ENCODE data around the gene ACO1. TPM values are rescaled to one million over a fixed set of nuclear protein-coding genes. Genes with fewer than 3 reads are reported as not detected.

The ACO1 gene
- total RNA-seq, 1 experiment from 2014 or later, result 36.2 TPM

DNA sequence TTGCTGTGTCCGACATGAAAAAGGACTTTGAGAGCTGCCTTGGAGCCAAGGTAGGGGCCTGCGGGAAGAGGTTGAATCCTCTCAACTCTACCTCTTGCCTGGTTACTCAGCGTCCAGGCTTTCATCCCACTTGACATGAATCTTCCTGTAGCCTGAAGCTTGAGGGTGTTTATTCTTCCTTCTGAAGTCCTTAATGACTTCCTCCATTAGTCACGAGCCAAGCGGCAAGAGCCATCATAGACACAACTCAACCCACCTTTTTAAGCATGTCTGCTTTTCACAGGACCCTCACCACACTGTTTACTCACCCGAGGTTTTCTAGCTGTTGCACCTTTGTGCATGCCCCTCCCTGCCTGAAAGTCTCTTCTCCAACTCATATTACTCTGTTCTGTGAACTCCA is 40.2 kb downstream of the ACO1 start:
- intact Hi-C loops (cut with micrococcal nuclease), result no loop called here
- TF ChIP-seq SRF (IDR thresholded peaks at IDR 0.05; ENCODE audit: low read depth) (no peak), TCF7L2 (IDR thresholded peaks at IDR 0.05; ENCODE audit: borderline replicate concordance, extremely low read depth, insufficient read depth, insufficient read length) (no peak), SIN3A (IDR thresholded peaks at IDR 0.05; ENCODE audit: low read depth) (no peak), YY1 (IDR thresholded peaks at IDR 0.05; ENCODE audit: extremely low read depth, insufficient replicate concordance, low read depth, low read length) (no peak), ZNF274 (IDR thresholded peaks at IDR 0.05; ENCODE audit: low read depth, low read length) (no peak), CBX3 (IDR thresholded peaks at IDR 0.05; ENCODE audit: low read depth) (no peak), EZH2 (IDR thresholded peaks at IDR 0.05) (no peak), ZFX (IDR thresholded peaks at IDR 0.05) (no peak), FOSL1 (IDR thresholded peaks at IDR 0.05; ENCODE audit: low read depth) (no peak), CEBPB (IDR thresholded peaks at IDR 0.05; ENCODE audit: low read depth) (no peak), POLR2AphosphoS5 (IDR thresholded peaks at IDR 0.05; ENCODE audit: low read depth, low read length) (no peak), EGR1 (IDR thresholded peaks at IDR 0.05; ENCODE audit: low read depth) (no peak), ELF1 (IDR thresholded peaks at IDR 0.05; ENCODE audit: borderline replicate concordance, low read depth) (no peak), RAD21 (IDR thresholded peaks at IDR 0.05; ENCODE audit: low read depth) (no peak), SP1 (IDR thresholded peaks at IDR 0.05; ENCODE audit: low read depth) (no peak)
- TF ChIP-seq, protein P1, sequence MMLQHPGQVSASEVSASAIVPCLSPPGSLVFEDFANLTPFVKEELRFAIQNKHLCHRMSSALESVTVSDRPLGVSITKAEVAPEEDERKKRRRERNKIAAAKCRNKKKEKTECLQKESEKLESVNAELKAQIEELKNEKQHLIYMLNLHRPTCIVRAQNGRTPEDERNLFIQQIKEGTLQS (IDR thresholded peaks at IDR 0.05), result no peak
- TF ChIP-seq, protein P2, sequence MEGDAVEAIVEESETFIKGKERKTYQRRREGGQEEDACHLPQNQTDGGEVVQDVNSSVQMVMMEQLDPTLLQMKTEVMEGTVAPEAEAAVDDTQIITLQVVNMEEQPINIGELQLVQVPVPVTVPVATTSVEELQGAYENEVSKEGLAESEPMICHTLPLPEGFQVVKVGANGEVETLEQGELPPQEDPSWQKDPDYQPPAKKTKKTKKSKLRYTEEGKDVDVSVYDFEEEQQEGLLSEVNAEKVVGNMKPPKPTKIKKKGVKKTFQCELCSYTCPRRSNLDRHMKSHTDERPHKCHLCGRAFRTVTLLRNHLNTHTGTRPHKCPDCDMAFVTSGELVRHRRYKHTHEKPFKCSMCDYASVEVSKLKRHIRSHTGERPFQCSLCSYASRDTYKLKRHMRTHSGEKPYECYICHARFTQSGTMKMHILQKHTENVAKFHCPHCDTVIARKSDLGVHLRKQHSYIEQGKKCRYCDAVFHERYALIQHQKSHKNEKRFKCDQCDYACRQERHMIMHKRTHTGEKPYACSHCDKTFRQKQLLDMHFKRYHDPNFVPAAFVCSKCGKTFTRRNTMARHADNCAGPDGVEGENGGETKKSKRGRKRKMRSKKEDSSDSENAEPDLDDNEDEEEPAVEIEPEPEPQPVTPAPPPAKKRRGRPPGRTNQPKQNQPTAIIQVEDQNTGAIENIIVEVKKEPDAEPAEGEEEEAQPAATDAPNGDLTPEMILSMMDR (IDR thresholded peaks at IDR 0.05 in 2 of 3, conservative IDR thresholded peaks at IDR 0.05 in 1 of 3; ENCODE audit: borderline replicate concordance in 1 of 3, insufficient read depth in 1 of 3, low read depth in 2 of 3, low read length in 2 of 3), result no peak
- TF ChIP-seq, protein P3, sequence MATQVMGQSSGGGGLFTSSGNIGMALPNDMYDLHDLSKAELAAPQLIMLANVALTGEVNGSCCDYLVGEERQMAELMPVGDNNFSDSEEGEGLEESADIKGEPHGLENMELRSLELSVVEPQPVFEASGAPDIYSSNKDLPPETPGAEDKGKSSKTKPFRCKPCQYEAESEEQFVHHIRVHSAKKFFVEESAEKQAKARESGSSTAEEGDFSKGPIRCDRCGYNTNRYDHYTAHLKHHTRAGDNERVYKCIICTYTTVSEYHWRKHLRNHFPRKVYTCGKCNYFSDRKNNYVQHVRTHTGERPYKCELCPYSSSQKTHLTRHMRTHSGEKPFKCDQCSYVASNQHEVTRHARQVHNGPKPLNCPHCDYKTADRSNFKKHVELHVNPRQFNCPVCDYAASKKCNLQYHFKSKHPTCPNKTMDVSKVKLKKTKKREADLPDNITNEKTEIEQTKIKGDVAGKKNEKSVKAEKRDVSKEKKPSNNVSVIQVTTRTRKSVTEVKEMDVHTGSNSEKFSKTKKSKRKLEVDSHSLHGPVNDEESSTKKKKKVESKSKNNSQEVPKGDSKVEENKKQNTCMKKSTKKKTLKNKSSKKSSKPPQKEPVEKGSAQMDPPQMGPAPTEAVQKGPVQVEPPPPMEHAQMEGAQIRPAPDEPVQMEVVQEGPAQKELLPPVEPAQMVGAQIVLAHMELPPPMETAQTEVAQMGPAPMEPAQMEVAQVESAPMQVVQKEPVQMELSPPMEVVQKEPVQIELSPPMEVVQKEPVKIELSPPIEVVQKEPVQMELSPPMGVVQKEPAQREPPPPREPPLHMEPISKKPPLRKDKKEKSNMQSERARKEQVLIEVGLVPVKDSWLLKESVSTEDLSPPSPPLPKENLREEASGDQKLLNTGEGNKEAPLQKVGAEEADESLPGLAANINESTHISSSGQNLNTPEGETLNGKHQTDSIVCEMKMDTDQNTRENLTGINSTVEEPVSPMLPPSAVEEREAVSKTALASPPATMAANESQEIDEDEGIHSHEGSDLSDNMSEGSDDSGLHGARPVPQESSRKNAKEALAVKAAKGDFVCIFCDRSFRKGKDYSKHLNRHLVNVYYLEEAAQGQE (IDR thresholded peaks at IDR 0.05; ENCODE audit: low read depth), result no peak
- no peak overlapping the region for H3K9ac ChIP-seq (ENCODE audit: low read length)
- H3K9me2 ChIP-seq (ENCODE audit: insufficient read depth), result no peaks in the 10 kb centered on the region
- no TSS peak for BruUV-seq (replicated peaks)
- no peak for ATAC-seq
- ChIA-PET POLR2A (no interaction called here), RAD21 (ENCODE audit: low non-redundant PET in 1 of 2, low total read pairs in 2 of 2, uncharacterized antibody in 2 of 2, unreplicated experiment in 2 of 2) (no interaction called here), CTCF (no interaction called here)
- no peak for DNase-seq (ENCODE audit: low read depth, low spot score)
- H3K27ac ChIP-seq (ENCODE audit: low read depth, low read length), result no peak overlapping the region
- peaks cover 4 to 16% of the 10 kb centered on the region in 2 experiments; a peak in 3 of 4 replicates for H3K36me3 ChIP-seq (ENCODE audit: control insufficient read depth in 1 of 2, insufficient read depth in 2 of 2, low read length in 2 of 2)
- H3K4me2 ChIP-seq (ENCODE audit: low read length), result no peak overlapping the region
- no peaks in the 10 kb centered on the region for H3K9me3 ChIP-seq (ENCODE audit: control insufficient read depth in 1 of 2, insufficient read depth in 1 of 2, low read depth in 1 of 2, low read length in 2 of 2)
- no peaks in the 10 kb centered on the region for H4K20me1 ChIP-seq (ENCODE audit: insufficient read depth)
- no peaks in the 10 kb centered on the region for H3K79me2 ChIP-seq (ENCODE audit: insufficient read depth, low read length)
- no peaks in the 10 kb centered on the region for H3K27me3 ChIP-seq (ENCODE audit: insufficient read depth, low read length)
- H3K4me1 ChIP-seq (ENCODE audit: control insufficient read depth in 1 of 2, insufficient read depth in 2 of 2, low read length in 2 of 2), result no peaks in the 10 kb centered on the region
- no peak overlapping the region for H2AFZ ChIP-seq (ENCODE audit: low read depth, low read length, poor library complexity, severe bottlenecking)
- no peak overlapping the region for H3K4me3 ChIP-seq (replicated peaks in 1 of 2; ENCODE audit: low read depth in 1 of 2, low read length in 2 of 2)
